HEK293 (cell line): ENCODE results near the gene TMEM256.

ENCODE experiments used
- CTCF ChIP-seq: fragments of 450-650 bp; formaldehyde crosslinking; IDR thresholded peaks from 2 replicates; pipeline ENCODE4 v1.5.1; 2016; ENCODE audit warnings: missing biosample characterization, missing genetic modification characterization
- KLF16 ChIP-seq: fragments of 450-650 bp; formaldehyde crosslinking; IDR thresholded peaks from 2 replicates; pipeline ENCODE4 v1.5.1; 2017; ENCODE audit warnings: missing biosample characterization, missing genetic modification characterization
- WT1 ChIP-seq: fragments of 450-650 bp; formaldehyde crosslinking; IDR thresholded peaks from 2 replicates; pipeline ENCODE4 v1.5.1; 2016; ENCODE audit warnings: missing biosample characterization, missing genetic modification characterization
- ZBTB1 ChIP-seq: fragments of 450-650 bp; formaldehyde crosslinking; IDR thresholded peaks from 2 replicates; pipeline ENCODE4 v1.5.1; 2016; ENCODE audit warnings: missing biosample characterization, missing genetic modification characterization
- ZNF184 ChIP-seq: fragments of 450-650 bp; IDR thresholded peaks from 2 replicates; pipeline ENCODE4 v1.5.1; 2018; ENCODE audit warnings: missing biosample characterization, mild to moderate bottlenecking, missing genetic modification characterization
- ZNF449 ChIP-seq: fragments of 450-650 bp; formaldehyde crosslinking; IDR thresholded peaks from 2 replicates; pipeline ENCODE4 v1.5.1; 2017; ENCODE audit warnings: missing biosample characterization, mild to moderate bottlenecking, missing genetic modification characterization, moderate library complexity
- ZSCAN5A ChIP-seq: fragments of 450-650 bp; formaldehyde crosslinking; IDR thresholded peaks from 2 replicates; pipeline ENCODE4 v1.5.1; 2016; ENCODE audit warnings: missing biosample characterization, missing genetic modification characterization

- no peak for TF ChIP-seq ZNF449
- peak; percentile 67 for TF ChIP-seq CTCF (tag by site-specific recombination)
- TF ChIP-seq ZSCAN5A (tag by site-specific recombination) = no peak
- TF ChIP-seq KLF16 = no peak
- TF ChIP-seq ZBTB1 = no peak
- TF ChIP-seq ZNF184 (tag by site-specific recombination) = no peak
- TF ChIP-seq WT1 = no peak; the same call in 1 of the 2 replicates
Observed at GRCh38 chr17:7435676-7436555, 32.0 kb upstream of the TMEM256 start.
